PC-3 (cell line): ENCODE results near the gene SIX4. TPM values are rescaled to one million over a fixed set of nuclear protein-coding genes. Genes with fewer than 3 reads are reported as not detected.

Experiments
- ATAC-seq: fragments of 200-7000 bp; cut with Tn5 transposase; 2 replicates; pipeline ENCODE4 v1.9.1; 2020; ENCODE audit warnings: mild to moderate bottlenecking, moderate library complexity
- BruUV-seq: library from RNA; stranded (reverse); fragments of 400-500 nt; replicated peaks from 2 replicates; lab custom pipeline; 2021; lab: Mats Ljungman, UMichigan
- CTCF ChIA-PET: fragments of 300-600 bp; sonication (Branson Sonifier 250); formaldehyde crosslinking; loops from one replicate; lab custom pipeline; 2022; ENCODE audit warnings: antibody characterized with exemption; lab: Charles Lee
- POLR2A ChIA-PET: fragments of 300-600 bp; sonication (Branson Sonifier 250); formaldehyde crosslinking; loops from one replicate; lab custom pipeline; 2022; ENCODE audit warnings: antibody characterized with exemption; ENCODE audit not compliant: unreplicated experiment; lab: Charles Lee
- DNase-seq: peaks from one replicate; pipeline ENCODE4 v3.0.0-alpha.2; 2015
- H2AFZ ChIP-seq: fragments of 300-600 bp; sonication (generic); 2 replicates; pipeline ENCODE4 v1.6.0; 2016; ENCODE audit warnings: antibody characterized with exemption, low read length
- H3F3A ChIP-seq: fragments of 300-600 bp; sonication (generic); one replicate; pipeline ENCODE4 v1.6.0; 2017; ENCODE audit warnings: antibody characterized with exemption, low read length, control low read depth, mild to moderate bottlenecking; ENCODE audit not compliant: unreplicated experiment
- H3K27ac ChIP-seq: fragments of 300-600 bp; sonication (generic); 2 replicates; pipeline ENCODE4 v1.5.1; 2016; ENCODE audit warnings: mild to moderate bottlenecking, low read length
- H3K27me3 ChIP-seq: fragments of 300-600 bp; sonication (generic); 2 replicates; pipeline ENCODE4 v1.6.1; 2016; ENCODE audit warnings: low read length, mixed read lengths
- H3K36me3 ChIP-seq: fragments of 300-600 bp; sonication (generic); 2 replicates; pipeline ENCODE4 v1.6.1; 2016; ENCODE audit warnings: low read depth, mixed run types, low read length, mixed read lengths
- H3K4me1 ChIP-seq: fragments of 300-600 bp; sonication (generic); 2 replicates; pipeline ENCODE4 v1.5.1; 2016; ENCODE audit warnings: low read length; ENCODE audit not compliant: insufficient read depth
- H3K4me2 ChIP-seq: fragments of 300-600 bp; sonication (generic); 2 replicates; pipeline ENCODE4 v1.6.0; 2016; ENCODE audit warnings: low read length
- H3K4me3 ChIP-seq: fragments of 300-600 bp; sonication (generic); 2 replicates; pipeline ENCODE4 v1.5.1; 2016; ENCODE audit warnings: mild to moderate bottlenecking, low read length, mixed read lengths
- H3K79me2 ChIP-seq: fragments of 300-600 bp; sonication (generic); 2 replicates; pipeline ENCODE4 v1.6.1; 2017; ENCODE audit warnings: low read length, mixed read lengths
- H3K9ac ChIP-seq: fragments of 300-600 bp; sonication (generic); 2 replicates; pipeline ENCODE4 v1.6.0; 2016; ENCODE audit warnings: mild to moderate bottlenecking, low read length
- H3K9me2 ChIP-seq: fragments of 300-600 bp; sonication (generic); replicated peaks from 2 replicates; pipeline ENCODE4 v1.6.1; 2016; ENCODE audit warnings: mixed run types, low read length, mixed read lengths
- H3K9me3 ChIP-seq: fragments of 300-600 bp; sonication (generic); 2 replicates; pipeline ENCODE4 v1.6.1; 2016; ENCODE audit warnings: low read length, mixed read lengths
- H4K20me1 ChIP-seq: fragments of 300-600 bp; sonication (generic); 2 replicates; pipeline ENCODE4 v1.6.1; 2016; ENCODE audit warnings: low read length, mixed read lengths
- EZH2 ChIP-seq: fragments of 300-600 bp; sonication (generic); IDR thresholded peaks from one replicate; pipeline ENCODE4 v1.6.1; 2017; ENCODE audit warnings: antibody characterized with exemption, mild to moderate bottlenecking, low read length; ENCODE audit not compliant: unreplicated experiment
- EZH2phosphoT487 ChIP-seq: fragments of 300-600 bp; sonication (generic); IDR thresholded peaks from 2 replicates; pipeline ENCODE4 v1.6.1; 2018; ENCODE audit warnings: mild to moderate bottlenecking, antibody characterized with exemption, low read length, borderline replicate concordance
- intact Hi-C: fragments of 100-400 bp; cut with micrococcal nuclease; formaldehyde crosslinking; loops from 2 replicates; pipeline ENCODE4 v1.9.0; 2023
- total RNA-seq: library from RNA; depleted of rRNA; stranded (reverse); fragments of >200 nt; gene quantifications from 2 replicates; pipeline ENCODE4 v1.2.3, GENCODE V29; 2014
- TF ChIP-seq, protein P1 (sequence below): fragments of 300-600 bp; sonication (generic); conservative IDR thresholded peaks from 2 replicates; pipeline ENCODE4 v1.5.1; 2017; ENCODE audit warnings: antibody characterized with exemption, low read depth, mild to moderate bottlenecking, low read length

SIX4 gene
- total RNA-seq, 1 experiment from 2014 or later, result 29.2 TPM

DNA sequence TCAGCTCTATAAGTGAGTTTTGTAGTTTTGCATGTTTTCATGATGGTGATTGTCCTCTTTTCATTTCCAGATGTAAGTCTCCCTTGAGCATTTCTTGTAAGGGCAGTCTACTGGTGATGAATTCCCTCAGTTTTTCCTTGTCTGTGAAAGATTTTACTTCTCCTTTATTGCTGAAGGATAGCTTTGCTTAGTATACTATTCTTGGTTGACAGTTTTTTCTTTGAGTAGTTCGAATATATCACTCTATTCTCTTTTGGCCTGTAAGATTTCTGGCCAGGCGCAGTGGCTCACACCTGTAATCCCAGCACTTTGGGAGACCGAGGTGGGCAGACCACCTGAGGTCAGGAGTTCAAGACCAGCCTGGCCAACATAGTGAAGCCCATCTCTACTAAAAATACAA, 23.6 kb downstream of the SIX4 start:
- Histone ChIP-seq H3K4me2 (no peak overlapping the region), H3K27me3 (no peaks in the 10 kb centered on the region), H3K9me2 (no peaks in the 10 kb centered on the region), H3K9me3 (peaks cover 14% of the 10 kb centered on the region), H3K9ac (no peak overlapping the region), H3K79me2 (no peaks in the 10 kb centered on the region), H3K27ac (no peak overlapping the region), H3K36me3 (peaks cover 3% of the 10 kb centered on the region; the same call in 1 of the 2 replicates), H3K4me1 (no peaks in the 10 kb centered on the region), H3F3A (no peaks in the 10 kb centered on the region), H2AFZ (no peak overlapping the region), H3K4me3 (no peak overlapping the region), H4K20me1 (no peaks in the 10 kb centered on the region)
- no peak for TF ChIP-seq EZH2phosphoT487
- TF ChIP-seq, protein P1, sequence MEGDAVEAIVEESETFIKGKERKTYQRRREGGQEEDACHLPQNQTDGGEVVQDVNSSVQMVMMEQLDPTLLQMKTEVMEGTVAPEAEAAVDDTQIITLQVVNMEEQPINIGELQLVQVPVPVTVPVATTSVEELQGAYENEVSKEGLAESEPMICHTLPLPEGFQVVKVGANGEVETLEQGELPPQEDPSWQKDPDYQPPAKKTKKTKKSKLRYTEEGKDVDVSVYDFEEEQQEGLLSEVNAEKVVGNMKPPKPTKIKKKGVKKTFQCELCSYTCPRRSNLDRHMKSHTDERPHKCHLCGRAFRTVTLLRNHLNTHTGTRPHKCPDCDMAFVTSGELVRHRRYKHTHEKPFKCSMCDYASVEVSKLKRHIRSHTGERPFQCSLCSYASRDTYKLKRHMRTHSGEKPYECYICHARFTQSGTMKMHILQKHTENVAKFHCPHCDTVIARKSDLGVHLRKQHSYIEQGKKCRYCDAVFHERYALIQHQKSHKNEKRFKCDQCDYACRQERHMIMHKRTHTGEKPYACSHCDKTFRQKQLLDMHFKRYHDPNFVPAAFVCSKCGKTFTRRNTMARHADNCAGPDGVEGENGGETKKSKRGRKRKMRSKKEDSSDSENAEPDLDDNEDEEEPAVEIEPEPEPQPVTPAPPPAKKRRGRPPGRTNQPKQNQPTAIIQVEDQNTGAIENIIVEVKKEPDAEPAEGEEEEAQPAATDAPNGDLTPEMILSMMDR, result no peak
- no peak for TF ChIP-seq EZH2
- CTCF ChIA-PET, result no interaction called here
- POLR2A ChIA-PET, result no interaction called here
- ATAC-seq (no peak), DNase-seq (no peak)
- intact Hi-C loops, result no loop called here
- BruUV-seq, result no TSS peak

DNA sequence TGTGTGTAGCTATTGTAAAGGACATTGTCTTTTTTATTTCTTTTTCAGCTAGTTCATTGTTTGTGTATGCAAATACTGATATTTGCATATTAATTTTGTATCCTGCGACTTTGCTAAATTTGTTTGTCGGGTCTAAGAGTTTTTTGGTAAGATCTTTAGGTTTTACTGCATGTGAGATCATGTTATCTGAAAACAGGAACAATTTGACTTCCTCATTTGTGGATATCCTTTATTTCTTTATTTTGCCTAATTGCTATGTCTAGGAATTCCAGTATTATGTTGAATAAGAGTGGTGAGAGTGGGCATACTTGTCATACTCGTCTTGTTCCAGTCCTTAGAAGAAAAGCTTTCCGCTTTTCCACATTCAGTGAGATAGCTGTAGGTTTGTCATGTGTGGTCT, 28.8 kb downstream of the SIX4 start:
- ATAC-seq (no peak), DNase-seq (no peak)
- H3F3A ChIP-seq, result no peaks in the 10 kb centered on the region
- no peaks in the 10 kb centered on the region for H3K4me1 ChIP-seq
- H3K9me3 ChIP-seq, result peaks cover 4% of the 10 kb centered on the region; the same call in 1 of the 2 replicates
- H2AFZ ChIP-seq, result no peak overlapping the region
- TF ChIP-seq, protein P1, result no peak
- TF ChIP-seq EZH2, result no peak
- no peak for TF ChIP-seq EZH2phosphoT487
- BruUV-seq, result no TSS peak
- intact Hi-C loops, result no loop called here
- no peak overlapping the region for H3K9ac ChIP-seq
- H3K27me3 ChIP-seq, result no peaks in the 10 kb centered on the region
- ChIA-PET POLR2A (no interaction called here), CTCF (interaction anchor here (0.6 kb wide), 1 partner anchor 1866 kb away, joined by 5 read pairs; no protein-coding TSS in a partner anchor)
- H4K20me1 ChIP-seq, result no peaks in the 10 kb centered on the region
- H3K27ac ChIP-seq, result no peak overlapping the region
- no peaks in the 10 kb centered on the region for H3K9me2 ChIP-seq
- no peak overlapping the region for H3K4me2 ChIP-seq
- H3K4me3 ChIP-seq, result no peak overlapping the region
- no peaks in the 10 kb centered on the region for H3K79me2 ChIP-seq
- no peaks in the 10 kb centered on the region for H3K36me3 ChIP-seq

DNA sequence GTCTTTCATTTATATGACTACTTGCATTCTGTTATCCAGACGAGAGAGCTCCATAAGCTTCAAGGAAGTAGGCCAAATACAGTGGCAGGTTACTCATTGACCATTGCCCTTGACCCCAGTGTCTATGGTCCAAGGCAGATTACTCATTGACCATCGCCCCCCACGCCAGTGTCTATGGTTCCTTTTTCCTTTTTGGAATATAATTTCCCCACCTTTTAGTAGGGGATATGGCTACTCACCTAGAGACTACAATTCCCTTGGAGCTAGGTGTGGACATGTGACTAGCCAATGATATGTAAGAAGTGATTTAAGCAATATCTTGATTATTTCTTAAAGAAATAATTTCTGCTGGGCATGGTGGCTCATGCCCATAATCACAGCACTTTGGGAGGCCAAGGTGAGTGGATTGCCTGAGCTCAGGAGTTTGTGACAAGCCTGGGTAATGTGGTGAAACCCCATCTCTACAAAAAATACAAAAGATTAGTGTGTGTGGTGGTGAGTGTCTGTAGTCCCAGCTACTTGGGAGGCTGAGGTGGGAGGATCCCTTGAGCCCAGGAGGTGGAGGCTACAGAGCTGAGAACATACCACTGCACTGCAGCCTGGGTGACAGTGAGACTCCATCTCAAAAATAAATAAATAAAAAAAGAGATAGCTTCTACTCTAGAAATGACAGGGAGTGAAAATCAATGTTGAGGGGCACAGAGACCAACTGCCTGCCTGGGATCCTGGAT, 32.6 kb downstream of the SIX4 start:
- Histone ChIP-seq H3K4me2 (no peak overlapping the region), H2AFZ (no peak overlapping the region), H3K9me2 (no peaks in the 10 kb centered on the region), H3K9ac (no peak overlapping the region), H3K4me1 (no peaks in the 10 kb centered on the region), H3K4me3 (no peak overlapping the region), H3F3A (no peaks in the 10 kb centered on the region), H3K9me3 (no peaks in the 10 kb centered on the region), H3K79me2 (no peaks in the 10 kb centered on the region), H3K36me3 (no peaks in the 10 kb centered on the region), H4K20me1 (no peaks in the 10 kb centered on the region), H3K27ac (no peak overlapping the region), H3K27me3 (no peaks in the 10 kb centered on the region)
- TF ChIP-seq, protein P1, result no peak
- no peak for TF ChIP-seq EZH2phosphoT487
- TF ChIP-seq EZH2, result no peak
- ATAC-seq (no peak), DNase-seq (no peak)
- POLR2A ChIA-PET, result interaction anchor here (1.0 kb wide), 1 partner anchor 11 kb away, joined by 3 read pairs; no protein-coding TSS in a partner anchor
- intact Hi-C loops, result no loop called here
- BruUV-seq, result no TSS peak
- CTCF ChIA-PET, result no interaction called here
